ENCODE measurements around the gene ZNHIT1. TPM values are rescaled to one million over a fixed set of nuclear protein-coding genes. Genes with fewer than 3 reads are reported as not detected.
"Not testable (repeated sequence)": the region's sequence is repeated elsewhere in the genome, so short reads cannot be mapped to it uniquely, and the experiment has no call there.

ZNHIT1 gene
- polyA plus RNA-seq, 1 donor (not counting 4 experiments of a cell fraction or from before 2014, with no cell fraction given), result 46.4 TPM

DNA sequence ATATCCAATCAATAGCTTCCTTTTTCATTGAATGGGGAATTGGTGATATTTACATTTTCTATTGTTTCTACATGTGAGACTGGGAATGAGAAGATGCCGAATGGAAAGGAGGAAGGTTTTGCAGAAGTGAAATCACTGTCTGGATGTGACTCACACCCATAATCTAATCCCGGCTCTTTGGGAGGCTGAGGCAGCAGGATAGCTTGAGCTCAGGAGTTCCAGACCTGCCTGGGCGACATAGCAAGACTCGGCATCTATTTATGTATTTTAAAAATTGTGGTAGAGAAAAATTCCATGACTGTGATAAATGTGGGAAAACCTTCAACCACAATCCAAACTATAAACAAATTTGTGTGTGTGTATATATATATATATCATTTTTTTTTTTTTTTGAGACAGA is 37.8 kb downstream of the ZNHIT1 start:
- no peaks in the 10 kb centered on the region for H4K20me1 ChIP-seq (ENCODE audit: control insufficient read depth, extremely low read depth, insufficient read depth, low read length)
- no peak overlapping the region for H3K27ac ChIP-seq (ENCODE audit: control insufficient read depth, insufficient read depth, low read length)
- no peaks in the 10 kb centered on the region for H3K27me3 ChIP-seq (ENCODE audit: control insufficient read depth, extremely low read depth, insufficient read depth, low read length)
- no peaks in the 10 kb centered on the region for H3K9me1 ChIP-seq (ENCODE audit: control insufficient read depth, extremely low read depth, insufficient read depth, low read length)
- DNase-seq (ENCODE audit: low read depth, low spot score) (no peak), FAIRE-seq (no peak)
- no peaks in the 10 kb centered on the region for H3K9me3 ChIP-seq (ENCODE audit: control insufficient read depth, low read depth, low read length)
- H3K9ac ChIP-seq (ENCODE audit: control insufficient read depth, extremely low read depth, insufficient read depth, low read length), result no peak overlapping the region
- TF ChIP-seq EZH2 (IDR thresholded peaks at IDR 0.05; ENCODE audit: low read length), result no peak
- TF ChIP-seq CTCF (optimal IDR thresholded peaks at IDR 0.05 in 1 of 3, IDR thresholded peaks at IDR 0.05 in 1 of 3, conservative IDR thresholded peaks at IDR 0.05 in 1 of 3; ENCODE audit: extremely low read depth in 1 of 3, insufficient read depth in 2 of 3, low read length in 3 of 3), result no peak
- H3K4me1 ChIP-seq (ENCODE audit: control insufficient read depth, extremely low read depth, insufficient read depth, low read length), result peaks cover 5% of the 10 kb centered on the region
- no peaks in the 10 kb centered on the region for H3K36me3 ChIP-seq (ENCODE audit: control insufficient read depth in 2 of 2, extremely low read depth in 1 of 2, insufficient read depth in 2 of 2, low read length in 2 of 2)
- H3K4me2 ChIP-seq (ENCODE audit: control insufficient read depth, extremely low read depth, insufficient read depth, low read depth, low read length), result no peak overlapping the region
- peaks cover 13% of the 10 kb centered on the region for H3K79me2 ChIP-seq (ENCODE audit: control insufficient read depth, insufficient read depth, low read length)
- H3K4me3 ChIP-seq (ENCODE audit: control insufficient read depth in 2 of 3, extremely low read depth in 1 of 3, insufficient read depth in 2 of 3, low read depth in 1 of 3, low read length in 3 of 3), result no peak overlapping the region
- H2AFZ ChIP-seq (ENCODE audit: control insufficient read depth, low read length), result no peak overlapping the region
- dilution Hi-C loops (cut with MboI; ENCODE audit: extremely low pct_ligation_motif_present, low sequenced_read_pairs), result no loop called here

DNA sequence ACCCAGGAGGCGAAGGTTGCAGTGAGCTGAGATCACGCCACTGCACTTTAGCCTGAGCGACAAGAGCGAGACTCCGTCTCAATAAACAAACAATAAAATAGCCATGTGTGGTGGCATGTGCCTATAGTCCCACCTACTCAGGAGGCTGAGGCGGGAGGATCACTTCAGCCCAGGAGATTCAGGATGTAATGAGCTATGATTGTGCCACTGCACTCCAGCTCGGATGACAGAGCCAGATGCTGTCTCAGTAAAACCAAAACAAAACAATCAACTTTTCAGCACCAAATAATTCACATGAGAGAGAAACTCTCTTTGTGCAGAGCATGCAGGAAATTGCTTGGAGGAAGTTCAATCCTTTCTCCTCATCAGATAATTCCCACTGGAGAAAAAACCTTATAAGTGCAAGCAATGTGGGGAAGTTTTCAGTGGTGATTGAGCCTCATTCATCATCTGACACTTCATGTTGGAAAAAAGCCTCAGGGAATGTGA is 40.3 kb downstream of the ZNHIT1 start:
- no peak for DNase-seq (ENCODE audit: low read depth, low spot score)
- no peaks in the 10 kb centered on the region for H3K4me1 ChIP-seq (ENCODE audit: control insufficient read depth, extremely low read depth, insufficient read depth, low read length)
- dilution Hi-C loops (cut with MboI; ENCODE audit: extremely low pct_ligation_motif_present, low sequenced_read_pairs), result no loop called here
- no peak overlapping the region for H3K27ac ChIP-seq (ENCODE audit: control insufficient read depth, insufficient read depth, low read length)
- no peak overlapping the region for H3K9ac ChIP-seq (ENCODE audit: control insufficient read depth, extremely low read depth, insufficient read depth, low read length)
- no peaks in the 10 kb centered on the region for H4K20me1 ChIP-seq (ENCODE audit: control insufficient read depth, extremely low read depth, insufficient read depth, low read length)
- no peak for FAIRE-seq
- no peak overlapping the region for H3K4me3 ChIP-seq (ENCODE audit: control insufficient read depth in 2 of 3, extremely low read depth in 1 of 3, insufficient read depth in 2 of 3, low read depth in 1 of 3, low read length in 3 of 3)
- H3K79me2 ChIP-seq (ENCODE audit: control insufficient read depth, insufficient read depth, low read length), result no peaks in the 10 kb centered on the region
- no peaks in the 10 kb centered on the region for H3K36me3 ChIP-seq (ENCODE audit: control insufficient read depth in 2 of 2, extremely low read depth in 1 of 2, insufficient read depth in 2 of 2, low read length in 2 of 2)
- H3K9me3 ChIP-seq (ENCODE audit: control insufficient read depth, low read depth, low read length), result no peaks in the 10 kb centered on the region
- TF ChIP-seq EZH2 (IDR thresholded peaks at IDR 0.05; ENCODE audit: low read length) (no peak), CTCF (optimal IDR thresholded peaks at IDR 0.05 in 1 of 3, IDR thresholded peaks at IDR 0.05 in 1 of 3, conservative IDR thresholded peaks at IDR 0.05 in 1 of 3; ENCODE audit: extremely low read depth in 1 of 3, insufficient read depth in 2 of 3, low read length in 3 of 3) (no peak)
- no peaks in the 10 kb centered on the region for H3K9me1 ChIP-seq (ENCODE audit: control insufficient read depth, extremely low read depth, insufficient read depth, low read length)
- no peaks in the 10 kb centered on the region for H3K27me3 ChIP-seq (ENCODE audit: control insufficient read depth, extremely low read depth, insufficient read depth, low read length)
- H2AFZ ChIP-seq (ENCODE audit: control insufficient read depth, low read length), result no peak overlapping the region
- no peak overlapping the region for H3K4me2 ChIP-seq (ENCODE audit: control insufficient read depth, extremely low read depth, insufficient read depth, low read depth, low read length)

DNA sequence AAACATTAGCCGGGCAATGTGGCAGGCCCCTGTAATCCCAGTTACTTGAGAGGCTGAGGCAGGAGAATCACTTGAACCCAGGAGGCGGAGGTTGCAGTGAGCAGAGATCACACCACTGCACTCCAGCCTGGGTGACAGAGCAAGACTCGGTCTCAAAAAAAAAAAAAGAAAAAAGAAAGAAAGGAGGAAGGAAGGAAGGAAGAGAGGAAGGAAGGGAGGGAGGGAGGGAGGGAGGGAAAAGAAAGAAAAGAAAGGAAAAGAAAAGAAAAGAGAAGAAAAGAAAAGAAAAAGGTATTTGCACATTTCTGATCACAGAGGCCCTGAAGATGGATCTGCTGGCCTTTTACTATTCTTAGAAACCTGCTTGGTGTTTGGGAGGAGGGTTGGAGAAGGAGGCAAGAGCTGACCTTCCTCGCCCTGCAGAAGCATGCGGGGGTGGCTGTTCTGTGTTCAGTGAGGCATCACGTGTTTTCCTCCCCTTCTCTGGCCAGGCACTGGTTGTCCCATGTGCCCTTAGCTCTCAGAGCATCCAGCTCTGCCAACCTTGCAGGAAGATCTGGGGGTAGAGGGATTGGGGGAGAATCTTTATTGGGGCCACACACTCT is 46.2 kb downstream of the ZNHIT1 start:
- H3K27ac ChIP-seq (ENCODE audit: control insufficient read depth, insufficient read depth, low read length); H2AFZ ChIP-seq (ENCODE audit: control insufficient read depth, low read length); DNase-seq (ENCODE audit: low read depth, low spot score); H3K9me3 ChIP-seq (ENCODE audit: control insufficient read depth, low read depth, low read length); H3K4me3 ChIP-seq (ENCODE audit: control insufficient read depth in 2 of 3, extremely low read depth in 1 of 3, insufficient read depth in 2 of 3, low read depth in 1 of 3, low read length in 3 of 3); H3K9me1 ChIP-seq (ENCODE audit: control insufficient read depth, extremely low read depth, insufficient read depth, low read length); H3K9ac ChIP-seq (ENCODE audit: control insufficient read depth, extremely low read depth, insufficient read depth, low read length); H3K36me3 ChIP-seq (ENCODE audit: control insufficient read depth in 2 of 2, extremely low read depth in 1 of 2, insufficient read depth in 2 of 2, low read length in 2 of 2); H3K79me2 ChIP-seq (ENCODE audit: control insufficient read depth, insufficient read depth, low read length); FAIRE-seq; H3K27me3 ChIP-seq (ENCODE audit: control insufficient read depth, extremely low read depth, insufficient read depth, low read length); H3K4me2 ChIP-seq (ENCODE audit: control insufficient read depth, extremely low read depth, insufficient read depth, low read depth, low read length); H4K20me1 ChIP-seq (ENCODE audit: control insufficient read depth, extremely low read depth, insufficient read depth, low read length); H3K4me1 ChIP-seq (ENCODE audit: control insufficient read depth, extremely low read depth, insufficient read depth, low read length); dilution Hi-C loops (cut with MboI; ENCODE audit: extremely low pct_ligation_motif_present, low sequenced_read_pairs): not testable (repeated sequence)
